HG02642 (cell line): ENCODE measurements around the gene WDR37.
"Not testable (repeated sequence)": the region's sequence is repeated elsewhere in the genome, so short reads cannot be mapped to it uniquely, and the experiment has no call there.

ENCODE experiments used
- ATAC-seq: cut with Tn5 transposase; IDR thresholded peaks from one replicate; pipeline ENCODE4 v1.9.1; 2021; ENCODE audit warnings: mild to moderate bottlenecking; ENCODE audit not compliant: unreplicated experiment, poor library complexity

The WDR37 gene

GRCh38 chr10:1161315-1161673 is 105.1 kb downstream of the WDR37 start:
- ATAC-seq, result not testable (repeated sequence)

- ATAC-seq, result no peak
These were observed 106.5 kb downstream of the WDR37 start for GRCh38 chr10:1162481-1163203.

GRCh38 chr10:1163204-1163660 is 107.0 kb downstream of the WDR37 start:
- no peak for ATAC-seq

DNA sequence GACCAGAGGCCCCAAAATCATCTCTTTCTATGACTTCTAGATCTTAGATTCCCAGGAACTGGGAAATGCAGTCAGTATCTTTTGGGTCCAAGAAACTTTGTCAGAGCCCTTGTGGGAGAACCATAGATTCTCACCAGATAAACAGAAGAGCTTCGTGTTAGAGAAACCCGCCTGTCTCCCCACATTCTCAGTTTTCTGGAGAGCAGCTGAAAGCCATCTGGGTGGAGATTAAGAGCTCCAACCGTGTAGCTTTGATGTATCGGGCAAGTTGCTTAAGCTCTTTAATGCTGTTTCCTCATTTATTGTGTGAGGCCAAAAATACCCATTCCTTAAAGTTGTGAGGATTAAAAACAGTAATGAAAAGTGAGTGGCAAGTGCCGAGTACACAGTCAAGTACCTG is 107.6 kb downstream of the WDR37 start:
- no peak for ATAC-seq

DNA sequence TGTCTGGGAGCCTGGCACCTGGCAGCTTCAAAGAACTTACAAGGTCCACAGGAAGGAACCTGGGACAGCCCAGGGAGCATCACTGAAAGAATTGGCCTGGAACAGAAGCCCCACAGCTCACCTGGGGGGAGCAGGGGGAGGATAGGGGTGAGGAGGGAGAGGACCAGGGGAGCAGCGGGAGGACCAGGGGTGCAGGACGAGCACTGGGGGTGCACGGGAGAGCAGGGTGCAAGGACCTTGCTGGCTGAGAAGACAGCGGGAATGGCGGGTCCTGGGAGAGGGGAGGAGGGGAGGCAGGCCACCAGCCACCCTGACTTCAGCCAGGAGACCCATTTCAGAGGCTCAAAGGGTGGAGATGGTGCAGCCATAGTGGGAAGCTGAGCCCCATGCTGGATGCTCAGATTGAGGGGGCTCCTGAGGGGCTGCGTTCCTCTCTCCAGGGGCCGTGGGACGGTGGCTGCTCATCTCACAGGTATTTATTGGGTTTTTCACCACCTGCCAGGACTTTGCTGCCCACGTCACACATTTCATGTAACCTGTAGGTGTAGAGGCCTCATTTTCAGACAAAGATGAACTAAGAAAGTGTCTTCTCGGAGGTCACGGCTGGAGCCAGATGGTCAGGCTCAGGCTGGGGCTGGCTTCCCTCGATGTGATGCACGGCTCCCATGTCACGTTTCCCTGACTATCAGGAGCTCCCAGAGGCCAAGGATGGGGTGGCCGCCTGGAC is 110.1 kb downstream of the WDR37 start:
- ATAC-seq, result no peak

DNA sequence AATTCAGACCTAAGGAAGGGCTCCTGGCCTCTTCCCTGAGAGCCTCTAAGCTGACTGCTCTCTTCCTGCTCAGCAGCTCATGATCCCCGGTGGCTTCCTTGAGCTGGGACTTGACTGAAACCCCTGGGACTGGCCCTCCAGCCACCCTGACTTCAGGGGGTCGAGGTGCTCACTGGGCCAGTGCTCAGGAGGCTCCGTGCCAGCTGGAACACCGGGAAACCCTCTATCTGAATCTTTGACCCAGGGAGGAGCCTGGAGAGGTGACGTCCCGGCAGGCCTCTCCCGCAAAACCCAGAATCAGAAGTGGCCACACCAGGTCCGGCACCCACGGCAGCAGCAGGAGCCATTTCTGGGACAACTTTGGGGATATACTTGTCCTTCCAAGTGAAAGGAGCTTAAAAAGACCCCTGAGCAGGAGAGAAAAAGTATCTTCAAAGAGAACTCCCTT is 110.7 kb downstream of the WDR37 start:
- no peak for ATAC-seq

- no peak for ATAC-seq
These were observed 112.6 kb downstream of the WDR37 start for GRCh38 chr10:1168763-1169162.

DNA sequence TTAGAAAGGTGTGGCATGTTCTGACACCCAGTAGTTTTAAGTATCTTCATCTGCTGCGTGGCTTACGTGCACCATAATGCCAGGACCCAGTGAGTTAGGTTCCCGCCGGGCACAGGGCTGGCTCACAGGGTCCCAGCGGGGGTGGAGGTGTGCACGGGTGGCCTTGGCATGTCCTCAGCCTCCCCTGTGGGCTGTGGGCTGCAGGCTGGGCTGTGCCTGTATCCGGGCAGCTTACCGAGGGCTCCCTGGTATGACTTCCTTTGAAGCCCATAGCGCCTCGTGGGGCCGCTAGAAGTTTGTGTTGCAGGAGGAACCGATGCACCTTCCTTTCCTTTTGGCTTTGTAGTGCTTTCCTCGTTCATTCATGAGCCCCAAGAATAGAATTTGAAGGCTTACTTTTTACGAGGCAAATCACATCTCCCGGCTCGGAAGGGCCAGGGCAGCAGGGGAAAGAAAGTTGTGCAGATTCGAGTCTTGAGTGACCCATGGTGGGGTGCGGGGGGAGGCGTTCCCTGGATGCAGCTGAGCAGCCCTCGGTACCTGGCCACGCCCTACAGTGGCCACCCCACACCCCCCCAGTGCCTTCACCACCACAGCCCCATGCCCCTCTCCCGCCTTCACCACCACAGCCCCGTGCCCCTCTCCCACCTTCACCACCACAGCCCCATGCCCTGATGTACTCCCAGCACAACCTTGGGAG is 113.2 kb downstream of the WDR37 start:
- no peak for ATAC-seq

GRCh38 chr10:1169981-1170866 is 114.0 kb downstream of the WDR37 start:
- no peak for ATAC-seq

- no peak for ATAC-seq
These were observed 114.6 kb downstream of the WDR37 start for GRCh38 chr10:1170867-1171180.

- no peak for ATAC-seq
These were observed 115.0 kb downstream of the WDR37 start for GRCh38 chr10:1171182-1171581.

DNA sequence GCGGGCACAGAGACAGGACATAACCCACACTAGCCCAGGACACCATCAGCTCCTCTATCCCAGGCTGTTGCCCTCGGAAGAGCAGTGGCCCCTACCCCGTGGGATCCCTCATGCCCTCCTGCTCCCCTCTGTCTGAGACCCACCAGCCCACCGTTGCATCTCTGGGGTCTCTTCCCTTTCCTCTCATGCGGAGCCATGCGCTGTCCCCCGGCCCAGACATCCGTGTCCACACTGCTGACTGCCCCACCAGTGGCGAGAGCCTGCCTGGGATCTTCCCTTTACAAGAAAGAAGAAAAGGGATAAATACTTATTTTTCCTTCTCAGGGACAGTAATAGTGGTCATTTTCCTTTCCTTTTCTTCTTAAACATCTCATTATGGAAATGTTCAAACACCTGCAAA is 115.4 kb downstream of the WDR37 start:
- ATAC-seq, result no peak

GRCh38 chr10:1172256-1172984 is 116.2 kb downstream of the WDR37 start:
- no peak for ATAC-seq

- no peak for ATAC-seq
These were observed 116.9 kb downstream of the WDR37 start for GRCh38 chr10:1173091-1173490.

GRCh38 chr10:1174022-1174421 is 117.8 kb downstream of the WDR37 start:
- ATAC-seq, result no peak

DNA sequence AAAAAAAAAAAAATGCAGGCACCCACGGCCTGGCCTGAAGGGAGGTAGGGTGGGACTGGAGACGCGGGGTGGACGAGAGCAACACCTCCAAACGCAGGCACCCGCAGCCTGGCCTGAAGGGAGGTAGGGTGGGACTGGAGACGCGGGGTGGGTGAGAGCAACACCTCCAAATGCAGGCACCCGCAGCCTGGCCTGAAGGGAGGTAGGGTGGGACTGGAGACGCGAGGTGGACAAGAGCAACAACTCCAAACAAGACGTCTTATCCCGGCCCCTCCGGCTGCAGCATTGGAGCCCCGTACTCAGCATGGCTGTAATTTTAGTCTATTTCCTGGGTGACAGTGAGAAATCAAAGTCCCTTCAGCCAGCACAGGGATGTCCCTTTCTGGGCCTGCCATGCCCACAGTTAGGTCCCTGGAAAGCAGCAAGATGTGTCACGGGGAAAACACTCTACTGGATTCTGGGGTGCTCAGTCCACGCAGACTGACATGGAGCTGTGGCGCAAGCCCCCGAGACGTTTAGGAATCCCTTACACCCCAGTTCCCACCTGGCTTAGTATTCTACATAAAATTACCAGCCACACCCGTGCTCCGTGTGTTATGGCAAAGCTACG is 119.9 kb downstream of the WDR37 start:
- no peak for ATAC-seq

DNA sequence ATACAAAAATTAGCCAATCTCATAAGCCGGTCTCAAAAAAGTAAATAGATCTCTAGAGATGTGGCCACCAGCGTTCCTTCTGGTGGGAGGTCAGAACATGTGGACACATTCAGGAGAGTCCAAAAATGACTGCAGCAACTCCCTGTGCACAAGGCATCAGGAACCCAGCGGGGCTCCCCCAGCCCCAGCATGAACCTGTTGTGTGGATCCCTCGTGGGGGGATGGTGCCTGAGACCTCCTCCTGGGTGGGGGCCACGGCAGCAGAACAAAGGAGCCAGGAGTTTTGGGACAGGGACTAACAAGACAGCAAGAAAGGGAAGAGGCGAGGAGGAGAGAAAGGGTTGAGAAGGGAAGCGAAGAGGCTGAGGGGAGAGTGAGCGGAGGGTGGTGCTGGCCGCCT is 121.8 kb downstream of the WDR37 start:
- no peak for ATAC-seq

GRCh38 chr10:1178506-1178905 is 122.3 kb downstream of the WDR37 start:
- ATAC-seq, result no peak

- ATAC-seq, result no peak
These were observed 123.3 kb downstream of the WDR37 start for GRCh38 chr10:1179346-1180070.
